NCI-H2196 treated with DMSO at 0.1 percent for 48 hours (cell line): ENCODE results near the gene DHRS7B.
A peak's percentile ranks its signal among the peaks of the same experiment; 100 is the strongest.
"Not testable (repeated sequence)": the region's sequence is repeated elsewhere in the genome, so short reads cannot be mapped to it uniquely, and the experiment has no call there.

Experiments
- DNase-seq: peaks from one replicate; lab custom pipeline; 2025; ENCODE audit not compliant: unreplicated experiment; lab: John Stamatoyannopoulos, UW

DHRS7B gene

DNA sequence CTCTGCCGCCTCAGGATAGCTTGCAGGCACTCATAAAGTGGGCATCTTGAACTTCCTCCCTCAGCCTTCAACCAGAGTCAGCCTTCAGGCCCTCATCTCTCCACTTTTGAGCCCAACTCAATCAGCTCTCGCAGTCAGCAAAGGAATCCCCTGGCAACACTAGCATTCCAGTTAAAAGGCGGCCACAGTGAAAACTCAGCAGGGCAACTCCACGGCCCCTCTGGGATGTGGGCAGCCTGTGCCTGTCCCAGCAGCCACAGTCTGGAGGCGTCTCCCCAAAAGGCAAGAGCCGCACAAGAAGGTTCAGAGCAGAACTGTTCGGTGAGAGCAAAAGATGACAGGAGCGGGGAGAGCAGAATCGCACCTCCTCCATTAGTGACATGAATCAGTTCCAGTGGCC lies 78.2 kb downstream of the DHRS7B start:
- DNase-seq, result no peak

DNA sequence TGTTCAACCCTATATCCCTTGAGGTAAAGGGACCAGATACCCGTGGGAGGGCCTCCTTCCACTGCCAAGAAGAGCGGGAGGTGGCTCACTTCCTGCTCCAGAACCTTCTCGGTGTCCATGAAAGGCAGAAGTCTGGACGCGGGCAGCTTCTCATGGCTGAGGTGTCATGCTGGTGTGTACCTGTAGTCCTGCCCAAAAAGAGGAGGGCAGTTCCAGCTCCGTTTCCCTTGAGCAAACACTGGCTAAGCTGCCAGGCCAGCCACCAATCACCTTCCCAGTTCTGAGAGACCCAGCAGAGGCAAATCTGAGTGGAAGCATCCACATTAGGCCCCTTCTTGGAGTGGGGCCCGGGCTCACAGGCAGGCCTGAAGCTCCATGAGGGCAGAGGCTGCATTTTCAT lies 81.6 kb downstream of the DHRS7B start:
- DNase-seq, result no peak

DNA sequence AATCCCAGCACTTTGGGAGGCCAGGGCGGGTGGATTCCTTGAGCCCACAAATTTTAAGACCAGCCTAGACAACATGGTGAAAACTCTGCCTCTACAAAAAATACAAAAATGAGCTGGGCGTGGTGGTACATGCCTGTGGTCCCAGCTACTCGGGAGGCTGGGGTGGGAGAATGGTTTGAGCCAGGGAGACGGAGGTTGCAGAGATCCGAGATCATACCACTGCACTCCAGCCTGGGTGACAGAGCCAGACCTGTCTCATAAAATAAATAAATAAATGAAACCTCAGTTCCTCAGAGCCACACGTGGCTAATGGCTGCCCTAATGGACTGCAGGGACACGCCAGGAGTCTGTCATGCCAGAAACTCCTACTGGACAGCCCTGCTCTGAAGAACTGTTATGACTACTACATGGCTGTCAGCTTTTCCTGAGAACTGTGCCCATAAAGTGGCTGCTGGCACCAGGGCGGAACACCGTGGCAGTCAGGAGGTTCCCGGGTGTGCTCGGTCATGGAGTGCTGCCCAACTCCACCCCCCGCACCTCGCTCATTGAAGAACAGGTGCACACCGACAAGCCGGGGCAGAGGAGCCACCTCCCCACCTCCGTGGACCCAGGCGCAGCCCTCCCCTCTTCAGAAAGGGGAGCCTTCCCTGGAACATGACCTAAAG lies 82.9 kb downstream of the DHRS7B start:
- no peak for DNase-seq

DNA sequence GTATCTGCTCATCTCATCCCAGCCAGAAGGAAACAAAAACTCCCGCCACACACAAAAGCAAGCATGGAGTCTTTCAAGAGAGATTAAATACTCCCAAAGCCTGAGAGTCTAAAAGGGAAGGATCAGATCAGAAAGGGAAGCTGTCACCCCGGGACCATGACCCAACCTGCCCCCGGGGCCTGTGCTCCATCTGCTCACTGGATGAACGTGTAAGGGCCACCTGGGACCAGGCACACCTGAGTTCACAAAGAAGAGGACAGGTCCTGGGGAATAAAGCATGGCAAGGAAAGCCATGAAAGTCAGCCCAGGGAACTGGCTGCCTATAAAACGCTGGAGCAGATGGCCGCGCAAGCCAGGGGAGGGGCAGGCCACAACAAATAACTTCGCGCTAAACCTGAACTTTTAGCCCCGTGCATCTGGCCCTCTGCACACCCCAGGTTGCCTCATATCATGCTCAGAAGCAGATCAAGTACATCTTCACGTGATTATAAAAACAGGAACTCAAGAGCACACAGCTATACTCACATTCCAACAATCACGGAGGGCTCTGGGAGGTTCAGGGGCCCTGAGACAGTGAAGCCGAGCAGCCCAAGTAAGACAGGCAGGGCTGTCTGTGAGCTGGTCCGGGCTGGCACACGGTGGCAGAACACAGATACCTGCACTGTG lies 83.8 kb downstream of the DHRS7B start:
- DNase-seq, result no peak

DNA sequence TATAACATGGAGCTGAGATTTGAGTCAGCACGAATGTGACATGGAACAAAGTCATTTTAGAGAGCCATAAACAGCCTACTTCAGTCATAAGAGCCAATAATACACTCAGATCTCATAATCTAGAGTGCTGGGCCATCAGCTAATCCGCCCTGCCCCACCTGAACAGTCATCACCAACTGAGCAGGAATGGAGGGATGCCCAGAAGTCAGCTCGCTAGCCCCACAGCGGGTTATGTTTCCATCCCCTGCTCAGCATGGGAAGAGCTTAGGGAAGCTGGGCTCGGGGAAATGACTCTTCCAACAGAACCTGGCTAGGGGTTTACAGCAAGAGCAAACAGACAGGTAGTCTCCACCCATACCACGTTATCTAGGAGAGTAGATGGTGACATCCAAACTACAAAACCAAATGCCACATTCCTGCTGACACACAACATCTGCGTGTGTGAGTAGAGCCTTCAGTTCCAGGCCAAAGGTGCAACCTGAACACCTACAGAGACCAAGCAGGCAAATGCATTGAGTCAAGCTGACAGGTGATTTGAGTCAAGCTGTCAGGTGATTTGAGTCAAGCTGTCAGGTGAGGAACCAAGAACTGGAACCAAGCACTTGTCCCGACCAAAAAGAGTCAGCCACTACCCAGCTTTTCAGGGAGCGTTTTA lies 85.2 kb downstream of the DHRS7B start:
- DNase-seq, result no peak

DNA sequence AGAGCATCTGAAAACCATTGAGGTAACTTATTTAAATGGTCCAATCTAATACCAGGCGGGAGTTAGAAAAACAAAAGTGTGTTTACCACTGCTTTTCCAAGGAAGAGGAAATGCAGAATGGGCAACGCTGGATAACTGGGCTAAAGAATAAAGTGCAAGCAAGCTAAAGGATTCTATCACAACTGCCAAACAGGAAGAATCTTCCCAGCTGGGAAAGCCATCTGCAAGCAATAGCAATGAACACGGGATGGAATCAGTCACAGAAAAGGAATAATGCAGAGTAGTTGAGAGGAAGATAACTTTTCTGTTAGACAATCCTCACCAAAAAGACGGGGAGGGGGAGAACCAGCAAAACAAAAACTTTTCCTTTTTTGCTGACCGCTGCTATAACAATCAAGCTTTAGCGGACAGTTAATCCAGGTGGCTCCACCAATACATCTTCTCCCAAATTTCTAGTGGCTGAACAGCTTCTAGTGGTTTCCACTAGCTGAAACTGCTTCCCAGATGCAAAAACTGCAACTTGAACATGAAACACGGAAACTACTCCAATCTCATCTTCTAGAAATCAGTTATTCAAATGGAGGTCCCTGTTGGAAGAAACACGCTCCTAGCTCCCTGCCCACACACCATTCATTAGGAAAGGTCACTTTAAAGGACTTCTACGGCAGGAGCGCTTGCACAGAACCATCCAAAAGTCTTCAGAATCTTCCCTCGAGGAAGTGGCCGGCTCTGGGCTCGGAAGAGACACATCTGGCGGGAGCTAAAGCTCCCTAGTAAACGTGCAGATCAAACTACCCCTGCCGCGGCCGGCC lies 86.3 kb downstream of the DHRS7B start:
- no peak for DNase-seq

DNA sequence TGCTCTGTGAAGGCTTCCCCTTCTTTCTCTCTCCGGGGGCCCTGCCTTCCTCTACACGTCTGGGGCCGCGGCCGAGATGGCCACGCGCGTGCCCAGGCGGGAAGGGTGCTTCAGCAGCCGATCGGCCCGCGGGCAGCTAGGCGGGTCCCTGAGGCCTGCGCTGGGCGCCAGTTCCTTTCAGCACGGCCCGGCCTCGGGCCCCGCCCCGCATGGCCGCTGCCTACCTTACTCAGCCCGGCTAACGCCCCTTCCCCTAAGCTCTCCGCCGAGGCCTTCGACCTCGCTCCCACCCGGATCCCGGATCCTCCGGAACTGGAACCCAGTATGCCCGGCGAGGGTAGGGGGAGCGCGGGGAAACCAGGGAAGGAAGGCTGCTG lies 86.9 kb downstream of the DHRS7B start:
- no peak for DNase-seq

DNA sequence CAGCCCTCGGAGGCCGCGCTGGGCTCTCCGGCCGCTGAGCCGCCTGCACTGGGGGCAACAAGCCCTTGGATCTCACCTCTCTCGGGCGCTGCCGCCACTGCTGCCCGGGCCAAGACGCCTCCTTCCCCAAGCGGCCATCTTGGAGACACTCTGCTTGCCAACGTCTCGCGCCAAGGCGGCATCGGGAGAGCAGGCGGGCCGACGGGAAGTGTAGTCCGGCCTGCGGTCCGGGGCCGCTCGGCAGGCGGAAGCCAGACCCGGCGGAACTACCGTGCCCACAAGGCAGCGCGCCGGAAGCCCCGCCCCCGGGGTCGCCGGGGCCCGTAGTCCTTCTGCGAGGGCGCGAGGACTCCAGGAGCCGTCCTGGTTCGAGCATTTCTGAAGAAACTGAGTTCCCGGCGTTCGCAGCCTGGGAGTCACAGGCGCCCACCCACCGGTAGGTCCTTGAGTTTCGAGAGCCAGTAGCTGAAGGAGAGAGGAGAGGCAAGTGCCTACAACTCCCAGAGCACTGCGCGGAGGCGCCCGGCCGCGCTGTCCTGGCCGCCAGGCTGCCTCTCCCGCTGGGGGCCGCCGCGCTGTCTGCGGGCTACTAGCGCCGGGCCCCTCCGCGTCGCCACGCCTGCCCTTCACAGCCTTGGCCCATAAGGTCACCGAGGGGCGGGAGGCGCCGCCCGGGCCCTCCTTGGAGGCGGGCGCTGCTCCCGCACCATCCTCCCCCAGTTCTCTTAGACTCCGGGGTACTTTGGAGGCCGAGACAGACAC lies 87.4 kb downstream of the DHRS7B start, which contains the start of gene TMEM11:
TSS of gene TMEM11 (minus strand) at position 147 of the 762 bp plus-strand sequence. CDS start at position 138, 9 bp downstream.
- peak; percentile 68 for DNase-seq

DNA sequence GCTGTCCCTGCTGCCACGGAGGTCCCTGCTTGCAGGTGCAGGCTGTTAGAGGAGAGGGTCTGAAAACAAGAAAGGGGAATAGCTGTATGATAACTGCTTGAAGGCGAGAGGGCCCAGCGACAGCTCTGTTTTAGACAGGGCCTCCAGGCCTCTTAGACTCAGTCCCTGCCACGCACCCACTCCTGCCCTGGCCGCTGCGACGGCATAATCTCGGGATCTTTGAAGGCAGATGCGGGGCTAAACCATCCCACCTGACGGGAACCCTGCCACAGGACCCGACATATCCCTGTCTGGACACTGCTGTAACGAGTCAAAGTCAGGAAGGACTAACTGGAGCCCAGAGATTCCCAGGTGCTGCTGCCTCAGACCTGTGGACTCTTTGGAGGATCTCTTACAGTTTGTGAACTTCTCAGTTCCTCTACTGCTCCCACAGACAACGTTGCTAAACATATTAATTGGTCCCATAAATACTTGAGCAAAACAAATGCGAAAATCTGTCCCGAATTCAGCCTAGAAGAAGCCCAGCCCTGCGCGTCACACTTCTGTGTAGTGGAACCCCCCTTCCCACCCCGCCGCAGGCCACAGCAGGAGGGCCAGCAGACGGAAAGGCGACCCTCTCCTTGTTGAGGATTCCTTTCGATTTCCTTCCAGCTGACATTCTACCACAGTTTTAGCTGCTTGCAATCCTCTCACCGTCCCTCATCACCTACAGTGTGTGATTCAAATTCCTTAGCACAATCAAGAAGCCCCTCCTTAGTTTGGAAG lies 88.2 kb downstream of the DHRS7B start:
- DNase-seq, result no peak

DNA sequence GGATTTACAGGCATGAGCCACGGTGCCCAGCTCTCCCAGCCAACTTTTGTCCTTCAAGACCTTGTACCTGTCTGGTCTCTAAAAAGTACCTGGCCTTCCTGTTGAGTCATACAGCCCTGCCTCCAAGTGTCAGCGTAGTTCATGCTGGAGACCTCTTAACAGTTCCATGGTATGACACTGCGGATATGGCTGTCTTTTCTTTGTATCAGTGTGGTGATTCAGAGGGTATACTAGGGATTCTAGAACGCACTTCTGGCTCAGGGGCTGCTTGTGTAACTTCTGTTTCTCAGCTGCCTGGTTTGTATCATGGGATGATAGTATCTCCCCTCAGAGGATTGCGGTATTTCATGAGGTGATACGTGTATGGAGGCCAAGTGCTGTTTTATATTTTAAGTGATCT lies 89.2 kb downstream of the DHRS7B start:
- no peak for DNase-seq

DNA sequence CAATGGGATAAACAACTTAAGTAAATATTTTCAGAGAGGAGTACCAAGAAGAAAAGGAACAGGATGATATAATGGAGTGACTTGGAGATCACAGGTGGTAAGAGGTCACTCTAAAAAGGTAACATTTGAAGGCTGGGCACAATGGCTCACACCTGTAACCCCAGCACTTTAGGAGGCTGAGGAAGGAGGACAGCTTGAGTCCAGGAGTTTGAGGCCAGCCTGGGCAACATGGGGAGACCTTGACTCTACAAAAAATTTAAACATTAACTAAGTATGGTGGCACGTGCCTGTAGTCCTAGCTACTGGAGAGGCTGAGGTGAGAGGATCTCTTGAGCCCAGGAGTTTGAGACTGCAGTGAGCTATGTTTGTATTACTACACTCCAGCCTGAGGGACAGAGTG lies 90.6 kb downstream of the DHRS7B start:
- no peak for DNase-seq

DNA sequence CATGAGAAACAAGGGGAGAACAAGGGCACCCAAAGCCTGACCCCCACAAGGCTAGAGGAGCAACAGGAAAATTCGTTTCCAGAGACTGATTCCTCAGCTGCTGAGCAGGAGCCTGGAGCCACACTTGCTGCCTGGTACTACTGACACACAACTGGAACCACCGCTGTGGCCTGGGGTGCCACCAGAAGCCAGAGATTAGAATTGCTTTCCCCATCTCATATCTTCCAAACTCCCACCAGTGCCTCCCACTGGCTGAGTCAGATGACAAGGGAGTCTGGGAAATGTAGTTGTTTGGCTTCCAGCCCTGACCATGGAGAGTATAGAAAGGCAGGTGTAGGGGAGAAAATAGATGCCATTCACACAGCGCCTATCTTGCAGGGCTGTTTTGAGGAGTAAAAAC lies 91.3 kb downstream of the DHRS7B start:
- no peak for DNase-seq

DNA sequence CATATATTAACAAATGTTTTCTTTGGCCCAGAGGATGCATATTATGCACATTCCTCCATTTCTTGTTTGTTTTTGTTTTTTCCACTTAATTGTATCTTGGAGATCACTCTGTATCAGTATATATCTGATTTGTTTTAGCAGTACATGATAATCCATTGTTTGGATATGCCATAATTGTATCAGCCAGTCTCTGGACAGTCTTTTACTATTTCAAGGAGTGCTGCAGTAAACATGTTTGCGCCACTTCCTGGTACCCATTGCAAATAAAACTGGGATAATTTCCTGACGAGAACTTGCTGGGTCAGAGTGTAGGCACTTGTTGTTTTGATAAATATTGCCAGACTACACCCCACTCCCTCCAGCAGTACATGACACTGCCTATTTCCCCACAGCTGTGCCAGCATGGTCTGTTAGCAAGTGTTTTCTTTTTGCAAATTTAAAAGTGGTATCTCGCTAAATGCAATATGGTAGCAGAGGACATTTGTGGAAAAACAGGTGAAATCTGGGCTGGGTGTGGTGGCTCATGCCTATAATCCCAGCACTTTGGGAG lies 92.1 kb downstream of the DHRS7B start:
- no peak for DNase-seq

DNA sequence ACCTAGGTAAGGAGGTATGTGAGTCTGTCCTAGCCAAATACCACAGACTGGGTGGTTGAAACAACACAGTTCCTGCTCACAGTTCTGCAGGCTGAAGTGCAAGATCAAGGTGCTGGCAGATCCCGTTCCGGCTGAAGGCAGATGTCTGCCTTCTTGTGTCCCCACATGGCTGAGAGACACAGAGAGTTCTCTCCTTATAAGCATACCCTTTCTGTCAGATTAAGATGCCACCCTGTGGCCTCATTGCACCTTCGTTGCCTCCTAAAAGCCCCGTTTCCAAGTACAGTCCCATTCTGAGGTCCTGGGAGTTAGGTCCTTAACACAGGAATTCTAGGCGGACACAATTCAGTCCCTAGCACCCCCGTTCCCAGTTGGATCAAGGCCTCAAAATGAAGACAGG lies 96.3 kb downstream of the DHRS7B start:
- no peak for DNase-seq

DNA sequence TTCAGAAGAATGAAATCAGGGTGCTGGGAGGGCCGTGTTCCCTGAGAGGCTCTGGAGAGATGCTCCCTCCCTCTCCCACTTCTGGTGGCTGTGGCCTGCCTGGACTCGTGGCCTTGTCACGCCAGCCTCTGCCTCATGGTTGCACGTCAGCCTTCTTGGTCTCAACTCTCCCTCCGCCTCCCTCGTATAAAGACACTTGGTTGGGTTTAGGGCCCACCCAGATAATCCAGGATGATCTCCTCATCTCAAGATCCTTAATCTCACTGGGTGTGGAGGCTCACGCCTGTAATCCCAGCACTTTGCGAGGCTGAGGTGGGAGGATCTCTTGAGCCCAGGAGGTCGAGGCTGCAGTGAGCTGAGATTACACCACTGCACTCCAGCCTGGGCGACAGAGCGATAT lies 100.5 kb downstream of the DHRS7B start:
- DNase-seq, result not testable (repeated sequence)

DNA sequence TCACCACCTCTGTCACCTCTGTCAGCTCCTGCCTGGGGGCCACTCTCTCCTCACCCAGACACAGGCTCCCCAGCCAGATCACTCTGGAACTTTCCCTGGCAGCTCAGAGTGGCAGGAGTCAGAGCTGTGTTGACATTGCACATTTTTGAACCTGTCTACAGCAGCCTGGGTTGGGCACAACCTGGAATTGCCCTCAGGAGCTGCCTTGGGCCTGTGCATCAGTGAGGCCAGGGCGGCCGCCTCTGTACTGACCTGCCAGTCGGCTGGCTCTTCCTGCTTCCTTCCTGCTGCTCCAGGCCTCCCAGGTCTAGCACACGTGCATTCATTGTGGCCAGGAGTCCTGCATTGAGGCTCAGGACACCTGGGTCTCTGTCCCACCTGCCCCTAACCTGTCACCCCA lies 101.3 kb downstream of the DHRS7B start:
- DNase-seq, result no peak

DNA sequence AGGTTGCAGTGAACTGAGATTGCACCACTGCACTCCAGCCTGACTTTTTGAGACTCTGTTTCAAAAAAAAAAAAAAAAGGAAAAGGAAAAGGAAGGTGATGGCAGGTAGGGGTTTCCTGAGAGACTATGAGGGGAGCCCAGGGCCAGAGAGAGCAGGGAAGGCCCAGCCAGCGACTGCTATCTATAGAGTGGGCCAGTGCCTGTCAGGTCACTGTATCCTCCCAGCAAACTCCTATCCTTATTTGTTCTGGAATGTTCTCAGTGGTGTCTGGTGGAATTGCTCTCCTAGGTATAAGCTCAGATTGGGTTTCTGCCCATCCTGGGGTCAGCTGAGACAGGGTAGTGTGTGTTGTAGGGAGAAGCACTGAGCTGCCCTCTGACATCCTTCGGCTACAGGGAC lies 102.1 kb downstream of the DHRS7B start:
- no peak for DNase-seq

DNA sequence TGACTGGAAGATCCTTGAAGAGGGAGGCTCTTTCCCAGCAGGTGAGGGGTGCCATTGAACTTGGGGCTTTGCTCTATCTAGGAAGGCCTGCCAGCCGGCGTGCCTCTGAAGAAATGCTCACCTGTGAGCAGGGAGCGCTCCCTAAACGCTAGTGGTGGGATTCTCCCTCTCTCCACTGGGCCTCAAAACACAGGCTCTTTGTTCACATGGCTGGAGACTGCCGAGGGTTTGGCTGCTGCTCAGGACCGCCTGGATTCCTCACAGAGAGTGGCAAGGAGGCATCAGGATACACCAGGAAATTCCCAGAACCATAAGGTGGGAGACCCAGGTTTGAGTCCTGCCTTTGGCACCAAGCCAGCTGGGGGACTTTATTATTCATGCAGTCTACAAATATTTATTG lies 104.8 kb downstream of the DHRS7B start:
- DNase-seq, result no peak

DNA sequence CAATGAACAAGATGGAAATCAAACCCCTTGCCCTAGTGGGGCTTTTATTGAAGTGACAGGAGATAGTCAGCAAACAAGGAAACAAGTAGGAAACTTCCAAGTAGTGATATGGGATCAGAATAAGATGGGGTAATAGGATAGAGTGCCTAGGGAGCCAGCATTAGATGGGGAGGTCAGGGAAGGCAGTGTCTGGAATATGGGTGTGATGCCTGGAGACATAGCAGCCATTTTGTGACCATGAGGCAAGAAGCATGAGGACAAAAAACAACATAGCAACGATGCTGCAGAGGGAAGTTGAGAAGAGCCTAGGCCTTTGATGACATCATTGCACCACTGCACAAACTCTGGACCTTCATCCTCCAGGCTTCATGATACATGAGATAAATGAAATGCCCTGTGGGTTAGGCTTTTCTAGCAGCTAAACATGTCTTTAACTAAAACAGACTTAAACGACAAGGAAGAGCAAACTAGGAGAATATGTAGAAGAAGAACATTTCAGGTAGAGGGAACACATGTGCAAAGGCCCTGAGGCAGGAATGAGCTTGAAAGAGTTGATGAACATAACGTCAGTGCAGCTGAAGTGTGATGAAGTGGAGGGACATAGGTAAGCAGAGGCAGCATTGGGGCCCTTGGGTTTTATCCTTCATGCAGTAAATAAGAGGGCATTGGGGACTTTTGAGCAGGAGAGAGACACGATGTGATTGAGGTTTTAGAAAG lies 105.4 kb downstream of the DHRS7B start:
- DNase-seq, result no peak
